Hippocampal formation (tissue), 2 donors: ENCODE measurements around the gene SLC41A3.
"Not testable (repeated sequence)": the region's sequence is repeated elsewhere in the genome, so short reads cannot be mapped to it uniquely, and the experiment has no call there.

Experiments used
- DNase-seq, 2 donors: peaks; one replicate each; lab custom pipeline; 2025; lab: John Stamatoyannopoulos, UW

The SLC41A3 gene

DNA sequence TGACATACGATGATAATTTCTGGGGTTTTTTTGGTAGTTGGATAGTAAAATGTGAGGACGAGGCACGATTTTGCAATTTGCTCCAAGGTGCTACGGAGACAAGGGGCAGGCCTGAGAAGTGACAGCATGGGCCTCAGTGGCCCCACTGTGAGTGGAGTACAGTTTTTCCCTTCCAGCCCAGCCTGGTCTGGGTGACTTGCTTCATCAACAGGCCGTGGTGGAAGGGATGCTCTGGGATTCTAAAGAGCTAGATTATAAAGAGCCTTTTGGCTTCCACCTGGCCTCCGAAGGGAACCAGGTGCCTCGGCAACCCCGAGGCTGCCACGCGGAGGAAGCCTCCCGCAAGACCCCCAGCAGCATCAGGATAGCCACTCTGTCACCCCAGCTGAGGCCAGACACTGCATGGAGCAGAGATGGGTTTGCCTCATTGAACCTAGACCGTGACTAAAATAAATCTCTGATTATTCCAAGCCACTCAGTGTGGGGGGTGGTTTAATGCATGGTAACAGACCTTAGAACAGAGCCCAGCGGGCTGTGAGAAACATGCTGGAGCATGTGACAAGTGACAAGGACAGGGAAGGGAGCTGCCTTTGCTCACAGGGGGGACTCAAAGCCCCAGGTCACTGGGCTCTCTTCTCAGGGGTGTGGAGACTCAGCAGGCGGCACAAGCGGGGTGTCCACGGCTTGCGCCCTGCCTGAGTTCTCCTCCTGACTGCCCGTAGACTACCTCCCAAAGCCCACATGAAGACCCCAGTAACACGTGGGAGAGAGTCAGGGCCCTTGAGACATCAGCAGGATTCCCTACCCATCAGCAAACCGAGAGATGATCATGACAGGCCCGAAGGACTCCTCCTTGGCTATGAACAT lies 22.6 kb upstream of the SLC41A3 start:
- DNase-seq: no peak

DNA sequence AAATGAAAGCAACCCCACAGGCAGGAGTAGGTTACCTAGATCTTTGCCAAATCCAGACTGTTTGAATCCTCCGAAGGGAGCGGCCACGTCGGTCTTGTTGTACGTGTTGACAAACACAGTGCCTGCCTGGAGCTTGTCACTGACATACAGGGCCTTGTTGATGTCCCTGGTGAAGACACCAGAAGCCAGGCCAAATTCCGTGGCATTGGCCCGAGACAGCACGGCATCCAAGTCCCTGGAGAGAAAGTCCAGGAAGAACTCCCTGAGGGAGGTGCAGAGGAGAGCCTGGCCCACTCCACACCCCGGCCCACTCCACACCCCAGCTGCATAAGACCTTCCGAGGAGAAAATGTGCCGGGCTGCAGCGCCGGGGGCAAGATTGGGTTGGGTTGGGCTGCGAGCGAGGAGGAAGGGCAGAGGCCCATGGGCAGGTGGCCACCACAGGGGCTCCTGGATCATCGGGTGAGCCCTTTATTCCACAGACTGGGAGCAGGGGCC lies 21.8 kb upstream of the SLC41A3 start:
- DNase-seq: no peak

DNA sequence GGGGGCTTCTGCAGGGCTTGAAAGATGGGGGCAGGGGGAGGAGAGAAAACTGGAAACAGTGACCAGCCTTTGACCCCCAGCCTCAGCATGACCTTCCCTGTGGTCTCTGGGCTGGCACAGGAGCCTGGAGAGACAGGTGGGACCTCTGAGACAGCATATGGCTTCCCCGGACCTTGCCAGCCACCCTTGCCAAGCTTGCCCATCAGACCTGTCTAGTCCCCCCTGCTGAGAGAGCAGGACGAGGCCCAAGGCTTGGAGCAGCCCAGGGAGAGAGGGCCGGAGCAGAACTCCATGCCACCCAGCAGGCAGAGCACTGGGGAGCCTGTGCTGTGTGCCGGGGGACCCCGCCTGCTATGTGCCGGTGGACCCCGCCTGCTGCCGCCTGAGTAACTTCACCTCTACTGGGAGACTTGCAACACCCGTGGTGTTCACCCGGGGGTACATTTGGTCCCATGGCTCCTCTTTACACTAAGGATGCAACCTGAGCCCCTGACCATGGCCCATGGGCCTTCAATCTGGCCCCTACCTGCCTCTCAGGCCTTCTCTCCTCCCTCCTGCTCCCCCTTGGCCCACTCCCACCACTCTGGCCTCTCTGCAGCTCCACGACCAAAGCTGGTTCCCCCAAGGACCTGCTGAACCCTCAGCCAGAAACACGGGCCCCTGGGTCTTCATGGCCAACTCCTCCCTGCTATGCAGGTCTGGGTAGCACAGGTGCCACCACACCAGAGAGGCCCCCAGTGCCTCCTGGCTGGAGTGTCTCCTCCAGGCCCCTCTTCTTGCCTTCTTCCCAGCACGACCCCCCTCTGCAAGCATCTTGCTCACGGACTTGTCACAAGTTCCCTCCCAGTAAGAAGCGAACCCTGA lies 21.1 kb upstream of the SLC41A3 start:
- DNase-seq: no peak

DNA sequence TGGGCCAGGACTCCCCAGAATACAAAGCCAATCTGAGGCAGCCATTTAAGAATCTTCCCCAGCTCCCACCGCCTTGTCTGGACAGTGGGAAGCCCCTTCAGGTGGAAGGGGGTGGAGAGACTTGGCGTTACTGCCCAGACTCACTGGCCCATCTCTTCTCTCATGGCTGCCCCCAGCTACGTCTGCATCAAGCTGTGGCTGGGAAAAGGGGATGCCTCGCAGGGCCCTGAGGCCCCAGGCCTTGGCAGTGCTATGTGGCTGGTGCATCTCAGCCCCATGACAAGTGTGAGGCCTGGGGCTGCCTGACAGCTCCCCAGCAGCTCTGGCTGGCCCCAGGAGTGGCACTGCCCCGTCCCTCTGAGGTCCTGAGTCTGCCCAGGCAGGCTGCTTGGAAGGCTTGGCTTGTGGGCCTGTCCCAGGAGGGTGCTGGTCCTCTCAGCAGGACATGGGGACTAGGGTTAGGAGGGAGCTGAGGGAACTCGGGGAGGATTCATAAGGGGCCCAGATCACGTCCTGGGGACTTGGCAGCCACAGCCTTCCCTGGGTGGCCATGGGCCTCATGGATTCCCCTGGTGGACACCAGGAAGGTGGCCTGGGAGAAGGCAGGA lies 20.2 kb upstream of the SLC41A3 start:
- DNase-seq: no peak

DNA sequence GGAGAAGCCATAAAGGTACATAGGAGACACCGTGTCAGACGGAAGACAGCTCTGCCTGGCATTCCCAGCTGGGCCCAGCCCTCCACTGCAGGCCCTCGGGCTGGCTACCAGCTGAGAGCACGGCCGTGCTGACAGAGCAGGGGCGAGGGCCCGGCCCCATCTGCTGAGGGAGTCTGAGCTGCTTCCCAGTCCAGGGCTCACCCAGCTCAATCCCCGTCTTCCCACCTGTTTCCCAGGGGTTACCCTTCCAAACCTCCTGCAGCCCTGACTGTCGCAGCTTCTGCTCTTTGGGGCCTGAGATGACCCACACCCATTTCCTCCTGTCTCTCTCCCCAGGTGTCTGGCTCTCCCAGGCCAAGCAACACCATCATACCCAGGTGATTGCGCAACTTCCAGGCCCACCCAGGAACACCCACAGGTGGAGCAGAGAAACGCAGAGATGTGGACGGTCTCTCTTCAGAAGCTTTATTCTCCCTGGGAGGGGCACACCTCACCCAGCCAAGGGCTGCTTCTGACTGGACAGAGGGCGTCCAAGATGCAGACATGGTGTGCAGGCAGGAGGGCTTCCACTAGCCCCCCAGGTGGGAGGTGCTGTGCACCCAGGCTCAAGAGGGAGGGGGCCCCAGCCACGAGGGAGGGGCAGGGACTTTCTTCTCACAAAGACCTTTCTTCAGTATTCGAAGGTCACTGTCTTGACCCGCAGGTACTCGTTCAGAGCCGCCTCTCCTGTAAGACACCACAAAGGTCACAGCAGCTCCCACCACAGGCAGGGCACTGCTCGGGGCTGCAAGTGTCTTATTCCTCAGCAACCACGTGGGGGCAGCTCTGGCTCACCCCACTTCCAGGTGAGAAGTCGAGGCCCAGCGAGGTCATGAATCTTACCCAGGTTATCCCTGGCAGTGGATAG lies 19.4 kb upstream of the SLC41A3 start:
- no peak for DNase-seq

DNA sequence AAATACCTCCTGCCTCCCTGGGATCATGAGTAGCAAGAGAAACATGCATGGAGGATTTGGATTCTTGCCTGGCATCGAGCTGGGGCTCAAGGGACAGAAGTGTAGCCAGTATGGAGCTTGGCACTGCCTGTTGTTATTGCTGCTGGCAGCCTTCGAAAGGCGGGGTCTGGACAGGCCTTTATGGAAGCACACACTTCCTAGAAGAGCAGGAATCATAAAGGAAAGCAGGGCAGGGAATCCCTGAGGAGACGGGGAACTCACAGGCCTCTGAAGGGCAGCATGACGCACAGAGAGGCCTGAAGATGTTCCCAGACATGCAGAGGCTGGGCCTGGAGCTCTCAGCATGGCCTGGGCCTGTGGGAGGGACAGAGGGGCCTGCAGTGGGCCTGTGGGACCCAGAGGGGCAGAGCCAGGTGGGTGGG lies 18.6 kb upstream of the SLC41A3 start:
- no peak for DNase-seq

DNA sequence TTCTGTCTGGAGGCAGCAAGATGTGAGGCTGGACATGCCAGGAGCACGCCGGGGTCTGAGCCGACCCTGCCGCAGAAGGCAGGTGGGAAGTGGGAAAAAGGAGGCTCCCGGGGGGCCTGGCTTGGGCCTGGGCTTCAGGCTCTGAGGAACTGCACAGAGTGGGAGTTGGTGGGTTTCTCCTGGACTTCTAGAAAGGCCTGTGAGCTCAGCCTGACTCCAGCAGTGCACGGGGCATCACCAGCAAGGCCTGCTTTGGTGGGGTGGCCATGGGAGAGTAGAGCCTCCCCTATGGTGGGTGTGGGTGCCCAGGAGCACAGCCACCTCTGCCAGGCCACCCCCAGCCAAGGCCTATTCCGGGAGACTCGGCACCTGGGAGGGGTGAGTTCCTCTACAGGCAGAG lies 18.1 kb upstream of the SLC41A3 start:
- DNase-seq: no peak

DNA sequence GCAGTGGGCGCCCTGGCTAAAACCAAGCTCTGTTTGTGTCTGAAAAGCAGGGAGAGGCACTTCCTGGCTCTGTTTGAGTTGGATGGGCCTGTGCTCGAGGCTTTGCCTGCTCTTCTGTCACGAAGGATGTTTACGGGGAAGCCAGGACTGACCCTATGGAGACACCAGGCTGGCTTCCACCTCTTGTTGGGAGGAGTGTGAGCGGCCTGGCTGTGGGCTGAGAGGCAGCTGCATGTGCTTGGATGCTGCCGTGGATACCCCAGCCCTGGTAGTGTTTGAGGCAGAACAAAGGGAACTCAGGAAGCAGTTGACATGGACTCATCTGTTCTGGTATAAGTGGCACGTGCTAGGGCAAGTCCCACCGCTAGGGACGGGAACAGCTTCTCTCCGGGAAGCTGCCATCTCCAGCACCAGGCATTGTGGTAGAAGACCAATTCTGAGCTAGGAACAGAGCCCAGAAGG lies 17.6 kb upstream of the SLC41A3 start:
- DNase-seq: no peak

DNA sequence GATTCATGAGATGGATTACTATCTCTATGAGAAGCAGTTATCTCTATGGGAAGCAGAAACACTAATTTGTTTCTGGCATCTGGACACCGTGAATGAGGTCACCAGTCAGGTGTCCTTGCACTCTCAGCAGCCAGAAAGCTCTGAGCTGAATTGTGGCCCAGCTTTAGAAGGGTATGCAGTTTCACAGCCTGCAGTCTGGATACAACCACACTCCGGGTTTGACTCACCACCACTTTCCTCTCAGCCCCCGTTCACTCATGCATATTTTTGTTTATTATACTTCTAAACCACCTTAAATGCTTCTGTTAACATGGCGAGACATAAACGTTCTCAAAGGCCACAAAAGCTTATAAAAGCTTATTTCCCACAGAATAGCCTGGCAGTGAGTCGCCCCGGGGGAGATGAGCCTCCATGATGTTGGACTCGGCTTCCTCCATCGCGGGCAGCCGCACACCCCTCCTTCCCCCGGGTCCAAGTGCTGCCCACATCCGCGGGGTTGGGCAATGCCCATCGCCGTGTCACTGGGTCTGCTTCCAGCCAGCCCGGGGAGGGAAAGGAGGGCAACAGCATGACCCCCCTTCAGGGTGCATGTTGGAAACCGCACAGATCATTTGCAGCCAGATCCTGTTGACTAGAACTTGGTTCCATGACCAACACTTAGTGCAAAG lies 16.8 kb upstream of the SLC41A3 start:
- DNase-seq: peak in 1 of 2 donors; percentile 3

DNA sequence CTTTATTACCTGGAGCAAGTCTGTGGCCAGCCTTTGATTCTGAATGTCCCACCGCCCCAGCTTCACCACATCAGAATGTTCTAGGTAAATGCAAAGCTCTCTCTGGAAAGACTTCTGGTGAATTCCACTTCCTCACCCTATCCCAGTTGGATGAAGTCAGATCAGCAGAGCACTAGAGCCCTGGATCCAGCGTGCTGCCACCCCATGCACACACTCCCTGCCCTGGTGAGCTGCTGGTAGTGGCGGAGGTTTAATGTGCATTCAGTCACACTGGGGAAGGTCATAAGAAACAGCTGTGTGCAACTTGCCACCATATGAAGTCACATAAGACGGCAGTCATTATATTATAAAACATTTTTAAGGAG lies 16.3 kb upstream of the SLC41A3 start:
- no peak for DNase-seq

DNA sequence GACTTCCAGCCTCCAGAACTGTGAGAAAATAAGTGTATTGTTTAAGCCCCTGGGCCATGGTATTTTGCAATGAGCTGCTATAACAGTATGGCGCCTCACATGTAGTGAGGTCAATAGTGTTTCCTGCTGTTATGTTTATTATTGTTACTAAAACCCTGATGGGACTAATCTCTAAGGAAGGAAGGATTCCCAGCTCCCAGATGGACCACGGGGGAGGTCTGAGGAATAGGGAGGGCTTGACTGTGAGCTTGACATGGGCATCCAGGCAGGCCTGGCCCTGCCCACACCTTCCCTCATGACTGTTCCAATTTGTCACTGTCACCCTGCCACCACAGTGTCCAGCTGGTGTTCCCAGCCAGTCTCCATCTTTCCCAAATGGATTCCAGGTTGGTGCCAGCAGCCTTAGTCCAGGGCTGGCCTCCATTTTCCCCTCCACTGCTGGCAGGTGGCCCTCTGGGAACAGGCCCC lies 14.5 kb upstream of the SLC41A3 start:
- no peak for DNase-seq

DNA sequence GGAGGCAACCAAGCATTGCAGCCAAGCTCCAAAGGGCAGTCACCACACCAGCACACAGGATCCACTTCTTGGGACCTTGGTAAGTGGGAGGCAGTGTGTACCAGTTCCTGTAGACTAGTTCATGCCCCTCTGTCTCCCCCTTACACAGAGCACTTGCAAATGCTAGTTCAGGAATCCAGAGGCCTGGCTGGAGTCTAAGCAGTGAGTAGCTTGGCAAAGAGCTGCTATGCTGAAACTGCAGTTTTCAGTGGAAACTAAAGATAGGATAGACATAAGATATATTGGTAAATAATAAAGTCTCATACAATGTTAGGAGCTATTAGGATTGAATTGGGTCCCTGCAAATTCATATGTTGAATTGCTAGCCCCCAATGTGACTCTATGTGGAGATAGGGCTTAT lies 13.9 kb upstream of the SLC41A3 start:
- no peak for DNase-seq

DNA sequence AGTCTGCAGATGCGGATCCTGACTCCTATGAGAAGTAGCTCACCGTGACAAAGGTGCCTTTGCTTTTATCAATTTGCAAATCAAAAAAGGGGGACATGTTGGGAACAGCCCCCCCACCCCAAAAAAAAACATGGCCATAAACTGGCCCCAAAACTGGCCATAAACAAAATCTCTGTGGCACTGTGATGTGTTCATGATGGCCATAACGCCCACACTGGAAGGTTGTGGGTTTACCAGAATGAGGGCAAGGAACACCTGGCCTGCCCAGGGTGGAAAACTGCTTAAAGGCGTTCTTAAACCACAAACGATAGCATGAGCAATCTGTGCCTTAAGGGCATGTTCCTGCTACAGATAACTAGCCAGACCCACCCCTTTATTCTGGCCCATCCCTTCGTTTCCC lies 12.3 kb upstream of the SLC41A3 start:
- DNase-seq: not testable (repeated sequence)

DNA sequence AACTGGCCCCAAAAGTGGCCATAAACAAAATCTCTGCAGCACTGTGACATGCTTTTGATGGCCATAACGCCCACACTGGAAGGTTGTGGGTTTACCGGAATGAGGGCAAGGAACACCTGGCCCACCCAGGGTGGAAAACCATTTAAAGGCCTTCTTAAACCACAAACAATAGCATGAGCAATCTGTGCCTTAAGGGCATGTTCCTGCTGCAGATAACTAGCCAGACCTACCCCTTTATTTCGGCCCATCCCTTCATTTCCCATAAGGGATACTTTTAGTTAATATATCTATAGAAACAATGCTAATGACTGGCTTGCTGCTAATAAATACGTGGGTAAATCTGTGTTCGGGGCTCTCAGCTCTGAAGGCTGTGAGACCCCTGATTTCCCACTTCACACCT lies 8.2 kb upstream of the SLC41A3 start:
- not testable (repeated sequence) for DNase-seq

DNA sequence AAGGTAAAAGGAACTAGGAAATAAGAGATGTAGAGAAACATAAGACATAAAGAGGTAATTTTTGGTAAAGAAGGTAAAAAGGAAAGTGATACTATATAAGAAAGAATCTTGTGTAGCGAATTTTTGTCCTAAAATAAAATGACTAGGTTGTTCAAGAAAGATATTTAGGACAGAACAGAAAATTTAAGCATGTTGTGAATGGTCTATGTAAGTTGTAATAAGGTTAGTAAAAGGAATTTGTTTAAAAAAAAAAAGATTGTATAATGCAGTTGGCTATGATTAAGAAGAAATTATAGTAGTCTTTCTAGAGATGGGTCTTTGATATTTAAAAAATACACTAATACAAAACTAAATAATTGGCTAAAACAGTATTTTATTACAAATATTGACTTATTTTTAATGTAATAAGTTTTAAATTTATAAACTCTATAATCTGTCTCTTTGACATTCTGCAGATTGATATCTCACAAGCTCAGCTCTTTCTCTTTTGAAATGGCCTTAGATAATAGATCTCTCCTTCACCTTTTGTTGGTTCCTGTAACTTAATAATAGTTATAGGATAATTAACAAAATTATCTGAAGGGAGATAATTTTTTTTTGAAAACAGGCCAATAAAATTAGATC lies 3.7 kb upstream of the SLC41A3 start:
- DNase-seq: no peak

DNA sequence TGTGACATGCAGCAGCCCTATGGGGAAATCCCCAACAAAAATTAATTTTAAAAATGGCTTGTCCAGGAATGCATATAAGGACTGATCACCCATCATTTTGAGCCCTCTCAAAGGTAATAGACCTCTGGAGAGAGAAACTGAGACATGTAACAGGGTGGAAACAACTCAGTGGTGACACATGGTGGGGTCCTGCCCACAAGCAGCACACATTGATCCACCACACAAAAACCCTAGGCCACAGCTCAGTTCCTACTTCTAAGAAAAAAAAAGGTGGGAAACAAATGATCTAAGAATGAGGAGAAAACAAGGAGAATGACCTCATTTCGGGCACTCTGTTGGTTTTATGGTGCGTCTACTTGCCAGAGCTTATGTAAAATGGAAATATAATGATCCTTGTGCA lies 1.9 kb upstream of the SLC41A3 start:
- DNase-seq: no peak

DNA sequence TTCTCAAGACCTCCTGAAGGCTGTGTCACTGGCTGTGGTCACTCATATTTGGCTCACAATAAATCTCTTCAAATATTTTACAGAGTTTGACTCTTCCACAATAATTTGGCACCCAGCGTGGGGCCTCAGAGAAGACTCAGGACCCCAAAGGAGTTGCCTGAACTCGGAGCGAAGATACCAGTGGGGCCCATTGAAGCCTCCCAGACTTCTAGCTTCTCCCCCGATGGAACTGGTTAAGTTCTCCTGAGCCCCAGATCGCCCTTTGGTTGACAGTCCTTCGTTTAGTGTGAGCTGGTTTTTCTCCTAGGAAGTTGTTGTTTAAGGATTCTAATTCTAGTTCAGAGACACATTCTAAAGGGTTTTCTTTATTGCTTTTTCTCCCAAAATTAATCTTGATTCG lies 1.4 kb upstream of the SLC41A3 start:
- no peak for DNase-seq

DNA sequence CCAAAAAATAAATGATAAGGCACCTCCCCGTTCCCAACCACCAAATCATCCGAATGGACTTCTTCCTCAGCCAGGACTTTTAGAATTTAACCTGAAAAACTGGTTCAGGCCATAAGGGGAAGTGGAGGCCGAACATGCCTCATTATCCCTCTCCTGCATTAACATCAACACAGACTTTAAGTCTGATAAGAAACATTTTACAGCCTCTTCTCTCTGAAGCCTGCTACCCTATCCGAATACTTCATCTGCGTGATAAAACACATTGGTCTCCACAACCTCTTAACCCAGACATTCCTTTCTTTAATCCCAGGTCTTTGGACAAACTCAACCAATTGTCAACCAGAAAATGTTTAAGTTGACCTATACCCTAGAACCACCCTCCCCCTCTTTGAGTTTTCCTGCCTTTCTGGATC lies 850 bp upstream of the SLC41A3 start:
- no peak for DNase-seq

DNA sequence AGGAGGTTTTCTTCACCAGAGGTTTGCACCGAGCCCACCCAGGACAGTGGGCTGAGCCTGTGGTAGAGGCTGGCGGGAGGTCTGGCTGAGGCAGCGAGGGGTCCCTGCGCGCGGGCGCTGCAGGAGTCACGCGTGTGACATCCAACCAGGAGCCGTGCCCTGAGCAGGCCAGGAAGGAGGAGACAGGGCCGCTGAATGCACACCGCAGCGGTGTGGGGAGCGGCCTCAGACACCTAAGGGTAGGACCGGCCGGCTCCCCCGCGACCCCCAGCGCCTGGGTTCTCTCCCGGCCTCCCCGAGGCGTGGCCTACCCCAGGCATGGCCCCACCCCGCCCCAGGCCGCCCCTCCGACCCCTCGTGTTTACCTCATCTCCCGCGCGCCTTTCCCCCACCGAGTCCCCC lies 412 bp downstream of the SLC41A3 start:
- no peak for DNase-seq

DNA sequence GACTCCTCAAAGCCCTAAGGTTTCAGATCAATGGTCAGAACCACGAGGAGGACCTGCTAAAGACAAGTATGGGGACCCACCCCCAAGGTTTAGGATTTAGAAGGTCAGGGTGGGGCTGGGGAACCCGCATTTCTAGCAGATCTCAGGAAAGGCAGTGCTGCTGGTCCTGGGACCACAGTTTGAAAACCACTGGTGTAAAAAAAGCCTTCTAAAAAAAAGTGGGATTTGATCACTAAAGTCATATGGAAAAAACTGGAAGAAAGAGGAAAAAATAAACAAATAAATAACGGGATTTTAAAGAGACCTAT lies 832 bp downstream of the SLC41A3 start:
- DNase-seq: no peak
